A204.1 (cell line): ENCODE results near the gene GRIN3B.

Source experiments
- FAIRE-seq: peaks from 2 replicates; lab custom pipeline; 2012; peaks lifted over from hg19 to GRCh38; lab: Jason Lieb, UNC

GRIN3B gene

DNA sequence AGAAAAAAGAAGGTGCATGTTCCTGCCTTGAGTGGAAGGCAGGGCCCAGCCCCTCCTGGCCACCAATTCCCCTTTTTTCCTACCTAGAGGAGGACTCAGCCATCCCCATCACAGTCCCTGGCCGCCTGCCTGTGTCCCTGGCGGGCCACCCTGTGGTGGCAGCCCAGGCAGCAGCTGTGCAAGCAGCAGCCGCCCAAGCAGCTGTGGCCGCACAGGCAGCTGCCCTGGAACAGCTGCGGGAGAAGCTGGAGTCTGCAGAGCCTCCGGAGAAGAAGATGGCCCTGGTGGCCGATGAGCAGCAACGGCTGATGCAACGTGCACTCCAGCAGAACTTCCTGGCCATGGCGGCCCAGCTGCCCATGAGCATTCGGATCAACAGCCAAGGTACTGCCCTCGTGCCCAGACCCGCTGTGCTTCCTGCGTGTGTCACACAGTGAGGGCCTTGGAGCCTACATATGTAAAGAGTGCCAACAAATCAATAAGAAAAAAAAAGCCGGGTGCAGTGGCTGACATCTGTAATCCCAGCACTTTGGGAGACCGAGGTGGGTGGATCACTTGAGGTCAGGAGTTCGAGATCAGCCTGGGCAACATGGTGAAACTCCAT is 33.6 kb upstream of the GRIN3B start:
- FAIRE-seq: no peak

DNA sequence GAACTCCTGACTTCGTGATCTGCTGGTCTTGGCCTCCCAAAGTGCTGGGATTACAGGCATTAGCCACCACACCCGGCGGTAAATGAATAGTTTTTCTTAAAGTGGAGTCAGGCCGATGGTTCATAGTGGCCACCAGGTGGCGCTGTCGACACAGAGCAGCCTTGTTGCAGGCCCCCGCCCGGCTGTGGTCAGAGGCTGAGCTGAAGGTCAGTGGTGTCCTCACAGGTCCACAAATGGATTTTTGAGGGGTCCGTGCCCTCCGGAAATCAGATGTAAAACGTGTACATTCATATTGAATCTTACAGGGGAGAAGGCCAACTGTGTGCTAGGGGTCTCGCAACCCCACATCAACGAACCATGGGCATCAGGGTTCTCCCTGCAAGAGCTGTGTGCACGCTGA is 29.5 kb upstream of the GRIN3B start:
- no peak for FAIRE-seq

DNA sequence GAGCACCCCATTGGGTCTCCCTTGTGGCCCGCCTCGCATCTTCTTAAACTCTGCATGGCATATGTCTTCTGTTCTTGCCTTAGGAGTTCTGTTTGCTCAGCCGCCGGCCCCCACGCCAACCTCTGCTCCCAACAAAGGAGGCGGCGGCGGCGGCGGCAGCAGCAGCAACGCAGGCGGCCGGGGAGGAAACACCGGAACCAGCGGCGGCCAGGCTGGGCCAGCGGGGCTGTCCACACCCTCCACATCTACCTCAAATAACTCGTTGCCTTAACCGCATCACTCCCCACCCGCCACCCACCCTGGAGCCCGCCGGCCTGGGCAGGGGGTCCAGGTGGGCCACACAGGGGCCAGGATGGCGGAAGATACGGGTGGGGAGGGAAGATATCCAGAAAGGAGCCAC is 28.4 kb upstream of the GRIN3B start:
- no peak for FAIRE-seq

DNA sequence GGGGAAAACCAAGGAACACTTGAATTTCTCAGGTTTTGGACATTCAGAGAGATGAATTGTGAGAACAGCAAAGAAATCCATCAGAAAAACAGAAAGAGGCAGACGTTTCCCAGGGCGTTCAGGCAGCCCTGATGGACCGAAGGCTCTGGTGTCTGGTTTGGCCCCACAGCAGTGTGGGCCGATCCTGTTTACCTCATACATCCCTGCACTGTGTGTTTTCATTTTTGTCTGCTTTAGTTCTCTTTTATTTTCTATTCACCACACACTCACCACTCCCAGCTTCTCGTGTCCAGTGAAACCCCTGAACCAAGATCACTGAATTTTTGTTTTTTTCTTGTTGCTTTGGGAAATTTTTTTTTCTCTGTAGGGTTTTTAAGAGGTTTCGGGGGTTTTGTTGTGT is 27.9 kb upstream of the GRIN3B start:
- FAIRE-seq: no peak

DNA sequence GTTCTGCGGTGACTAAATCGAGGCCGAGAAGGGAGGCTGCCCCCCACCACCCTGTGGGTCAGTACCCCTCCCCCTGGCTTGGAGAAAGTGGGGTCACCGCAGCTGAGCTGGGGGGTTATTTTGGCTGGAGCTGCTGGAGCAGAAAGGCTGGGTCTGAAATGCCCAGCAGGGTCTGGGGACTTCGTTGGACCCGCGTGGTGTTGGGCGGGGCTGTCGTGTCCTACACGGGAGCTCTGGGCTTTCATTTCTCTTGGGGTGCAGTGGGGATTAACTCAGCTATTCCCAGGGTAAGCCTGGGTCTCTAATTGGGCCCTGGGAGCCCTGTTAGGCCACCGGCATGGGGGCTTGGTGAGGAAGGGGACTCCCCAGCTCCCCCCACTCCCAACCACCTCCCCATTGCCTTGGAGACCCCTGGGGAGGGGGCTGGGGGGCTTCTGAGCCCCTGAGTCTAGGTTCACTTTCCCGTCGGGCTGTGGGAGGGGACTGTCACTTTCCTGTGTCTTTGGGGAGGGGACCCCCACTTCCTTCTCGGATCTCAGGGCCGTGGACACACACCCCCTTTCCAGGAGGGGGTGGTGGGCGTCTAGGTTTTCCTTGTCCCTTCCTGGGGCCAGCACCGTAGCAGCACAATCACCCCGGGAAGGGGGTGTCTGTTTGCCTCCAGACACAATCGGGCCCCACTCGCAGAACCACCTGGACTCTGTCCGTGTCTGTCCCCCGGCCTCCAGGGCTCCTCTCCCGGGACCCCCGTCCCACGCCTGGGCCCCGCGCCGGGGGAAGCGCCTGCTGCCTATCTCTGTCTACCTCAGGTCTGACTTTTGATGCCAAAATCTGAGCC is 26.3 kb upstream of the GRIN3B start:
- no peak for FAIRE-seq

DNA sequence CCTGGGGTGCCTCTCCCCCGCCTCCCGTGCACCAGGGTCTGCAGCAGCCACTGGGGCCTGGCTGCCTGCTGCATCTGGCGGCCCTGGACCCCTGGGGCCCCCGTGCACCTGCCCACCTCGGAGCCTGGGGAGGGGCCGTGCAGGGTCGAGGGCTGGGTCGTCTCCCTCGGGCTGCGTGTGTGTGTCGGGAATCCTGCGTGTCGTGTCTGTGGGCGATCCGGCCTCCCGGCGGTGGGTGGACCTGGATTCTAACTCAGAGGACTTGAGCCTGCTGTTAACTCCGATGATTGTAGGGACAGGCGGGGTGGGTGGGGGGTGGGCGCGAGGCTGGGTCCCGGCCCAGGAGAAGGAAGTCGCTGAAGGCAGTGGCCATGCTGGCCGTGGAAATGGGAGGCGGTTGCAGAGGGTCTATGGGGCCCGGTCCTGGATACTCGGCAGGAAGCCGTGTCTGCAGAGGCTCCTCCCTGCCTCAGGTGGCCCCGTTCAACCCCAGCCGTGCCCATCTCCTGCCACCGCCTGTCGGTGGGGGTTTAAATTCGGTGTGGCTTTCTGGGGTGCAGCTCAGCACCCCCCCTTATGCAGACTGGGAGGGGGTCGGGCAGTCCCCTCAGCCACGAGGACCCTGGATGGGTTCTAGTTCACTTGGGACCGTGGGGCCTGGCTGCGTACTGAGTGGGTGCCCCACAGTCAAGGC is 25.5 kb upstream of the GRIN3B start:
- no peak for FAIRE-seq

DNA sequence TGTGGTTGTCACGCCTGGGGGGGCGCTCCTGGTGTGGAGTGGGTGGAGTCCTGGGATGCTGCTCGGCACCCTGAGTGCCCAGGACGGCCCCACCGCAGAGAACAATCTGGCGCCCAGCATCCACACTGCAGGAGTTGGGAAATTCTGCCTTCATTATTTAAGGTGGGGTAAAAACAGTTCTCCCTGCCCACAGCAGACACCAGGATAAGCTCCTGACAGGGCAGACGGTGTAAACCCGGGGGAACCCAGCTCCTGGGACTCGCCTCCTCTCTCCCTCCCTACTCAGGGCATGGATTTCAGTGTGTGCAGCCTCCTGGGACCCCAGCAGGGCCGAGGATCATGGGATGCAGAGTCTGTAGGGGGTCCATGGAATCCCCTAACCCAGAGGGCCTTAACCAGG is 23.7 kb upstream of the GRIN3B start:
- no peak for FAIRE-seq

DNA sequence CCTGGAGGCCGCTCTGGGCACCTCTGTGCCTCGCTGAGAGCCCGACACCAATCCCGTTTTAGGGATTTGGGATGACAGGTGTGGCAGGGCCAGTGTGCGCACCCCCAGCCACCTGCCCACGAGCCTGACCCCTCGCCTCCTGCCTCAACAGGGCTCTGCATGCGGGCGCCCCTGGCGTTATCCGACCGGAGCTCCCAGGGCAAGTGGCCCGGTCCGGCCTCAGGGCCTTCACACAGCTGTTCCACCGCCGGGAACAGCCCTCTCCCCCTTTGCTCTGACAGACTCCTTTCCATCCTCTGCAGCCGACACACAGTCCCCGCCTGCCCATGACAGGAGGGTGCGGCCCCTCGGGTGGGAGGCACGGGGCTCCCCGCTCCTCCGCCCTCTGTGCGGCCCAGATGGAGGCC is 23.2 kb upstream of the GRIN3B start:
- no peak for FAIRE-seq

DNA sequence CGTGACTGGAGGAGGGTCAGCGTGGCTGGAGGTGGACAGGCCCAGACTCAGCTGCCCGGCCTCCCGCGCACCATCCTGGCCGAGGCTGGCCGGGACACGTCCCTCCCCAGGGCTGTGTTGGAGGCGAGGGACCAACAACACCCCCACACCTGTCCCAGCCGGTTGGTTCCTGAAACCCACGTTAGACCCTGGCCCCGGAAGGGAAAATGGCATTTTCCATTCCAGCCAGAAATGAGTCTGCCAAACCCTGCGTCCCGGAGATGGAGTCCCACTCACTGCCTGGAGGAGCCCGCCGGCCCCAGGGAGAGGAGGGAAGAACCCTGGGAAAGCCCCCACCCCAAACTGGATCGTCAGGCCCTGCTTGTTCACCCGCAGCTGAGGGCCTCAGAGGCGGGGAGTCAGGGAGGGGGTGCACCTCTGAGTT is 20.9 kb upstream of the GRIN3B start:
- FAIRE-seq: no peak

DNA sequence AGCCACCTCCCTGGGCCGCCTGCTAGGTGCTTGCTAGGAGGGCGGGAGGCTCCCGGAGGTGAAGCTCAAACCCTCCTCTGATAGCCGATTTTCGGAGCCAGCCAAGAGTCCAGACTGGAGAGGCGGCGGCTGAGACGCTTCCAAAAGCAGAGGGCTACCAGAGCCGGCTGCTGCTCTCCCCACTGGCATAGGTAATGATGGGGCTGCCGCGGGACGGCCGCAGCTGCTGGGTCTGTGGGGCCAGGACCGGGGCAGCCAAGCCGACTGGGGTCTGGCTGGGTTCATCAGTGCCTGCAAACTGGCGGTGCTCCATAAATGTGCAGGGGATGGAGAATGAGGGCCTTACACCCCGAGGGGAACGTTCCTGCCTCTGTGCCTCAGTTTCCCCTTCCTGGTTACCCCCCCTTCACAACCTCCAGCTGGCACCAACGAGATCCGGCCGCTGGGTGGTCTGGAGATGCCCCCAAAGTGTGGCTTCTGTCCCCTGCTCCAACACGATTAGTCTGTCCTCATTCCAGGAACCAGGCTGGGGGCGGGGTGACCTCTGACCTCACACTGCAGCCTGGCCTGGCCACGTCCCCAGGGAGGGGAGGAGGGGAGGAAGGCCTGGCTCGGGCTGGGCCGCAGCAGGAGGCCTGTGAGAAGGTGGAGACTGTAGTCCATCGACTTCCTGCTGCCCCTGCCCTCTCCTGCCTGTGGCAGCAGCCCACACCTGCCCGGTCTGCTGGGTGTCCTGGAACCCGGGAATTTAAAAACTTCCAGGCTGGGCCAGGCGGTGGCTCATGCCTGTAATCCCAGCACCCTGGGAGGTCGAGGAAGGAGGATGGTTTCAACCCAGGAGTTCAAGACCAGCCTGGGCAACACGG is 19.9 kb upstream of the GRIN3B start:
- no peak for FAIRE-seq

DNA sequence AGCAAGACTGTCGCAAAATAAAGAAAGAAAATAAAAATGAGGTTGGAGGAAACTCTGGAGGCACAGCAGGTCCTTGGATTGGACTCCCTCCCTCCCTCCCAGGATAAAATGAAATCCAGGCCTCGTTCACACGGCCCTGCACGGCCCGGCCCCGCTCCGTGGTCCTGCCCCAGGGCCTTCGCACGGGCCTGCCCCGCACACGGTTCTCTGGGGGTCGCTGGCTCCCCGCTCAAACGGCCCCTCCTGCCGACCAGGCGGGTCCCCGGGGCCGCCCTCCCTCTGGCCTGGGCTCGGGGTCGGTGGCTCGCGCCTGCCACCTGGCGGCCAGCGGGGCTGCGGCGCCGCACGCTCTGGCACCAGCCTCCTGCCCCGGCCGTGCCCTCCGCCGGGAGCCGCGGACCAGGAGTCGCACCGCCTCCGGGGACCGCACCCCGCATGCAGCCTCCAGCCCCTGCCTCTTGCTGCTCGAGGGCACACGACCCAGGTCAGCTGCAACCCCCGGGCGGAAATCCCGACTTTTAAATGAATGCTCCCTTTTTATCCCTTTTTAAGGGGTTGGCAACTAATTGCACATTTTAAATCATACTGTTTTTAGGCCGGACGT is 17.6 kb upstream of the GRIN3B start:
- FAIRE-seq: no peak

DNA sequence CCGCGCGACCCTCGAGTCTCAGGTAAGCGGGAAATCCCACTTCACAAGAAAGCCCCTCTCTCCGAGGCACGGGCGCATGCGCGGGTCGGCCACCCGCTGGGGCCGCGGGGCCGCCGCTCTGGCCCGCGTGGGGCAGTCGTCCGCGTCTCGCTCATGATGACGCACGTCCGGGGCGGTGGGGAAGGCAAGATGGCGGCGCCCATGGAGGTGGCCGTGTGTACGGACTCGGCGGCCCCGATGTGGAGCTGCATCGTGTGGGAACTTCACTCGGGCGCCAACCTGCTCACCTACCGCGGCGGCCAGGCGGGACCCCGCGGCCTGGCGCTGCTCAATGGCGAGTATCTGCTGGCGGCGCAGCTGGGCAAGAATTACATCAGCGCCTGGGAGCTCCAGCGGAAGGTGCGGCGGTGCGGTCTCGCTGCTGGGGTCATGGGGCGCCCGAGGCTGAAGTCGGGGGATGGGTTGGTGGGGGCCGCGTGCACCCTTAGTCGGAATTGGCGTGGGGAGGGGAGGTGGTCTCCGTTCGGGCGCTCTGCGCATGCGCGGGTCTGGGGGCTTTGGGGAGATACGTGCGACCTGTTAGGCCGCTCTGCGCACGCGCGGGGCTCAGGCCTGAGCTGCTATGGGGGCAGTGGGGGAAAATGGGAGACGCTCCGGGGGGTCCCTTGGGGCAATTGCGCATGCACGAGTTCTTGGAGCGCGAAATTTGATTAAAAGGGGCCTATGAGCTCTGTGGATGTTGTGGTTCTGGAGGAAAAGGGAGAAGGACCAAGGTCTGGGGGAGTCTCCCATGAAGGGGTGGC is 15.9 kb upstream of the GRIN3B start, which contains the start of gene WDR18:
WDR18 (plus strand) TSS at position 181 of the 803 bp plus-strand sequence; CDS start at position 190, 9 bp downstream.
- no peak for FAIRE-seq

DNA sequence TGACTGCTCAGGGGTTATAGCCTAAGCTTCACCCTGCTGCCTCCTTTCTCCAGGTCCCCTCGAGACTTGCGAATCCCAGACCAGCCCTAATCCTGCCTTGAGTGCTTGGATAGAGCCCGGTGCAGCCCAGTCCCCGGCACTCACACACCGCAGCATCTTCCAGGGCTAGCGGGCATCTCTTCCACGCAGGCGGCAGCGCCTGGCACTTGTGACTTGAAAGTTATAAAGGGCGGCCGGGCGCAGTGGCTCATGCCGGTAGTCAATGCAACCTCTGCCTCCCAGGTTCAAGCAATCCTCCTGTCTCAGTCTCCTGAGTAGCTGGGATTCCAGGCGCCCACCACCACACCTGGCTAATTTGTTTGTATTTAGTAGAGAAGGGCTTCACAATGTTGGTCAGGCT is 14.1 kb upstream of the GRIN3B start:
- FAIRE-seq: no peak

DNA sequence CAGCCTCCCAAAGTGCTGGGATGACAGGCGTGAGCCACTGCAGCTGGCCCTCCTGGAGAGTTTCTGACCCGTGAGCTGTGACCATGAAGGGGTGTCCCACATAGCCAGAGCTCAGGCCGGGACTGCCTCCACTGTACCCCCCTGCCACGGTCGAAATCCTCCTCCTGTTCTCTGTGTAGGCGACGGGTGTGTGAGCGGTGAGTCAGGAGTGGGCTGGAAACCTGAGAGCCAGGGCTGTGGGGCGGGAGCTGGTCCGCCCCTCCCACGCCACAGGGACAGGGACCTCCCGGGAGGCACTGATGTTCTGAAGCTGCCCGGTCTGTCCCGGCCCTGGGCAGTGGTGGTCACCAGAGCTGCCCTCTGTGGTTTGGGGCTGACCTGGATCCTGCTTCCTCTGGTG is 12.1 kb upstream of the GRIN3B start:
- no peak for FAIRE-seq

DNA sequence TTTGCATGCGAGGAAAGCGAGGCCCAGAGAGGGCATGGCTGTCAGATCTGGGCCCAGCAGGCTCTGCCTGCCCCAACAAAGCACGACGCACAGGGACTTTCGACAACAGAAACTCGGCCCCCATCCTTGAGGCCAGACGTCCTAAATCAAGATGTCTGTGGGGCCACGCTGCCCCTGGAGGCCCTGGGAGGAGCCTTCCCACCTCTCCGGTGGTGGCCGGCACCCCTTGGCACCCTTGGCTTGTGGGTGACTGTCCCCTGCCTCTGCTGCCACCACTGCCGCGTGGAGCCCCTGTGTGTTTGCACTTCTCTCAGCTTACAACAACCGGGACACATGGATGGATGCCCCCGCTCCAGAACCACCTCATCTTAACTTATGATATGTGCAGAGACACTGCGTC is 11.7 kb upstream of the GRIN3B start:
- no peak for FAIRE-seq

DNA sequence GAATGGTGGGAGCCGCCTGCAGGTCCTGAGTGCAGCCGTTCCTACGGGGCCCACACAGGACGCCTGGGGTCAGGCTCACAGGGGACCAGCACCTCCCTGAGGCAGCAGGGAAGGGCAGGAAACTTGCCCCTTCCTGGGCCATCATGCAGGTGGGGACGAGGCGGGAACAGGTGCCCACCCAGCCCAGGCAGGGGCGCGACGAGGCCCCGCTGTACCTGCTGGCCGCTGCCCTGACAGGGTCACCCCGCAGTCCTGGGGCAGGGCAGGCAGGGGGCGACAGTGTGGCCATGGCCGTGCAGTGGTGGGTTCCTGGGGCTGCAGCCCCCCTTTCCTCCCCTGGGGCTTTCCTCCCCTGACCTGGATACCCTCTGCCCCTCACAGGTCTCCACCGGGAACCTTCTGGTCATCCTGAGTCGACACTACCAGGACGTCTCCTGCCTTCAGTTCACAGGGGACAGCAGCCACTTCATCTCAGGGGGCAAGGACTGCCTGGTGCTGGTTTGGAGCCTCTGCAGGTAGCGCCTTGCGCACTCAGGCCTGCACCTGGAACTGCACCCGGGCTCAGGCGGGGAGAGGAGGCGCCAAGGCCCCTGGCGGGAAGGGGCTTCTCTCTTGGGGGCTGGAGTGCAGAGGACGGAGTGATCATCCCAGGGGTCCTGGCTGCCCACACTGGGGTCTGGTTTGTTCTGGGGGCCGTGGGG is 10.7 kb upstream of the GRIN3B start:
- no peak for FAIRE-seq

DNA sequence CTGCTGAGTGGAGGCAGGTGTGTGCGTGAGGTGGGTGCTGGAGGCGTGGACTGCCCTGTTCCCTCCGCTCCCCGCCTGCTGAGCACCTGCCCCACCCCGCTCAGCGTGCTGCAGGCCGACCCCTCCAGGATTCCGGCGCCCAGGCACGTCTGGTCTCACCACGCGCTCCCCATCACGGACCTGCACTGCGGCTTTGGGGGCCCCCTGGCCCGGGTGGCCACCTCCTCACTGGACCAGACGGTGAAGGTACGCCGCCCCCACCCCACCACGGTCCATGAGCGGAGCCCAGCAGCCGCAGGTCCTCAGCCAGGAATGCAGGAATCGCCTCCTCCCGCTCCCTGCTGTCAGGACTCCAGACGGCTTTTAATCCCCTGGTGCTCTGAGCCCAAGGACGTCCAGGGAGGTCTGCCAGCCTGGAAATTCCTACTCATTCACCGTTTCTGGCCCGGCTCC is 10.1 kb upstream of the GRIN3B start:
- FAIRE-seq: no peak

DNA sequence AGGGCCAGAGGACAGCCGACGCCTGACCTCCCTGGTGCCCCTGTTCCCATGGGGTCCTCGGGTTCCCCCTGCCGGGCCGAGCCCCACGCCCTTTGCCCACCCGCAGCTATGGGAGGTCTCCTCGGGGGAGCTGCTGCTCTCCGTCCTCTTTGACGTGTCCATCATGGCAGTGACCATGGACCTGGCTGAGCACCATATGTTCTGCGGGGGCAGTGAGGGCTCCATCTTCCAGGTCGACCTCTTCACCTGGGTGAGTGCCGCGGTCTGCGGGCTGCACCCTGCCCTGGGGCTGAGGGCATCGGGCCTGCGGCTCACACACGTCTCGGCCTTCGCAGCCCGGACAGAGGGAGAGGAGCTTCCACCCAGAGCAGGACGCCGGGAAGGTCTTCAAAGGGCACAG is 9.5 kb upstream of the GRIN3B start:
- no peak for FAIRE-seq

DNA sequence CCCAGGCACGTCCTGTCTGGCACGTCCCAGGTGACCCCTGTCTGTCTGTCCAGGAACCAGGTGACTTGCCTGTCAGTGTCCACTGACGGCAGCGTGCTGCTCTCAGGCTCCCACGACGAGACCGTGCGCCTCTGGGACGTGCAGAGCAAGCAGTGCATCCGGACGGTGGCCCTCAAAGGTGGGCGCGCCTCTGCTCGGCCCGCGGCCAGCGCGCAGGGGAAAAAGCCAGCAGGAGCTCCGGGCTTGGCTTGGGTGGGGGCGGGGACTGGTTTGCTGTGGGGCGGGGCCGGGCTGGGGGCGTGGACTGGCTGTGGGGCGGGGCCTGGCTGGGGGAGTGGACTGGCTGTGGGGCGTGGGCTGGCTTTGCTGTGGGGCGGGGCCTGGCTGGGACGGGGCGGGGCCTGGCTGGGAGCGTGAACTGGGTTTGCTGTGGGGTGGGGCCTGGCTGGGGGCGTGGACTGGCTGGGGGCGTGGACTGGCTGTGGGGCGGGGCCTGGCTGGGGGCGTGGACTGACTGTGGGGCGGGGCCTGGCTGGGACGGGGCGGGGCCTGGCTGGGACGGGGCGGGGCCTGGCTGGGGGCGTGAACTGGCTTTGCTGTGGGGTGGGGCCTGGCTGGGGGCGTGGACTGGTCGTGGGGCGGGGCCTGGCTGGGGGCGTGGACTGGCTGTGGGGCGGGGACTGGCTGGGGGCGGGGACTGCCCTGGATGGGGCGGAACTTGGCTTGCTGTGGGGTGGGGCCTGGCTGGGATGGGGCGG is 8.9 kb upstream of the GRIN3B start:
- FAIRE-seq: no peak
